ENCODE measurements around the gene EXOSC7.
"Not testable (repeated sequence)": the region's sequence is repeated elsewhere in the genome, so short reads cannot be mapped to it uniquely, and the experiment has no call there.

EXOSC7 gene

GRCh38 chr3:44976002-44976815 lies at the start of gene EXOSC7, which contains the start of gene ZDHHC3:
Gene EXOSC7, plus strand, starts transcription at chr3:44976244. Its CDS starts 34 bp downstream, at chr3:44976278.
Gene ZDHHC3, minus strand, starts transcription at chr3:44976174. Its CDS starts 16,738 bp downstream, at chr3:44959436.
- DNase-seq (ENCODE audit: low spot score) = peak; percentile 91

GRCh38 chr3:44926921-44927320 lies 49.1 kb upstream of the EXOSC7 start:
- peak; percentile 75 for DNase-seq (ENCODE audit: low spot score)

- DNase-seq (ENCODE audit: low spot score) = peak; percentile 32
Measured at GRCh38 chr3:44927371-44927770, 48.7 kb upstream of the EXOSC7 start.

GRCh38 chr3:44929782-44930181 lies 46.3 kb upstream of the EXOSC7 start:
- no peak for DNase-seq (ENCODE audit: low spot score)

- DNase-seq (ENCODE audit: low spot score) = no peak
Measured at GRCh38 chr3:44930911-44931310, 45.1 kb upstream of the EXOSC7 start.

- DNase-seq (ENCODE audit: low spot score) = no peak
Measured at GRCh38 chr3:44931791-44932190, 44.3 kb upstream of the EXOSC7 start.

- no peak for DNase-seq (ENCODE audit: low spot score)
Measured at GRCh38 chr3:44932271-44932670, 43.8 kb upstream of the EXOSC7 start.

GRCh38 chr3:44932986-44933944 lies 42.8 kb upstream of the EXOSC7 start:
- no peak for DNase-seq (ENCODE audit: low spot score)

- no peak for DNase-seq (ENCODE audit: low spot score)
Measured at GRCh38 chr3:44939581-44940036, 36.4 kb upstream of the EXOSC7 start.

- no peak for DNase-seq (ENCODE audit: low spot score)
Measured at GRCh38 chr3:44942202-44942921, 33.7 kb upstream of the EXOSC7 start.

GRCh38 chr3:44948239-44948638 lies 27.8 kb upstream of the EXOSC7 start:
- no peak for DNase-seq (ENCODE audit: low spot score)

- not testable (repeated sequence) for DNase-seq (ENCODE audit: low spot score)
Measured at GRCh38 chr3:44949770-44950169, 26.3 kb upstream of the EXOSC7 start.

GRCh38 chr3:44950275-44950734 lies 25.7 kb upstream of the EXOSC7 start:
- no peak for DNase-seq (ENCODE audit: low spot score)

- DNase-seq (ENCODE audit: low spot score) = no peak
Measured at GRCh38 chr3:44952689-44953088, 23.4 kb upstream of the EXOSC7 start.

- no peak for DNase-seq (ENCODE audit: low spot score)
Measured at GRCh38 chr3:44954304-44954703, 21.7 kb upstream of the EXOSC7 start.

- DNase-seq (ENCODE audit: low spot score) = no peak
Measured at GRCh38 chr3:44954962-44955361, 21.1 kb upstream of the EXOSC7 start.

GRCh38 chr3:44955917-44956316 lies 20.1 kb upstream of the EXOSC7 start:
- DNase-seq (ENCODE audit: low spot score) = no peak

- DNase-seq (ENCODE audit: low spot score) = no peak
Measured at GRCh38 chr3:44957986-44958385, 18.1 kb upstream of the EXOSC7 start.

GRCh38 chr3:44958386-44958785 lies 17.7 kb upstream of the EXOSC7 start:
- no peak for DNase-seq (ENCODE audit: low spot score)

- DNase-seq (ENCODE audit: low spot score) = no peak
Measured at GRCh38 chr3:44960387-44961026, 15.5 kb upstream of the EXOSC7 start.

GRCh38 chr3:44961888-44962287 lies 14.2 kb upstream of the EXOSC7 start:
- no peak for DNase-seq (ENCODE audit: low spot score)

All from hematopoietic multipotent progenitor cell treated with erythropoietin and hydrocortisone succinate and interleukin-3 and kit ligand, for 17 days (in vitro differentiated cells).